ENCODE results near the gene CANX.
A peak's percentile ranks its signal among the peaks of the same experiment; 100 is the strongest.

The CANX gene

DNA sequence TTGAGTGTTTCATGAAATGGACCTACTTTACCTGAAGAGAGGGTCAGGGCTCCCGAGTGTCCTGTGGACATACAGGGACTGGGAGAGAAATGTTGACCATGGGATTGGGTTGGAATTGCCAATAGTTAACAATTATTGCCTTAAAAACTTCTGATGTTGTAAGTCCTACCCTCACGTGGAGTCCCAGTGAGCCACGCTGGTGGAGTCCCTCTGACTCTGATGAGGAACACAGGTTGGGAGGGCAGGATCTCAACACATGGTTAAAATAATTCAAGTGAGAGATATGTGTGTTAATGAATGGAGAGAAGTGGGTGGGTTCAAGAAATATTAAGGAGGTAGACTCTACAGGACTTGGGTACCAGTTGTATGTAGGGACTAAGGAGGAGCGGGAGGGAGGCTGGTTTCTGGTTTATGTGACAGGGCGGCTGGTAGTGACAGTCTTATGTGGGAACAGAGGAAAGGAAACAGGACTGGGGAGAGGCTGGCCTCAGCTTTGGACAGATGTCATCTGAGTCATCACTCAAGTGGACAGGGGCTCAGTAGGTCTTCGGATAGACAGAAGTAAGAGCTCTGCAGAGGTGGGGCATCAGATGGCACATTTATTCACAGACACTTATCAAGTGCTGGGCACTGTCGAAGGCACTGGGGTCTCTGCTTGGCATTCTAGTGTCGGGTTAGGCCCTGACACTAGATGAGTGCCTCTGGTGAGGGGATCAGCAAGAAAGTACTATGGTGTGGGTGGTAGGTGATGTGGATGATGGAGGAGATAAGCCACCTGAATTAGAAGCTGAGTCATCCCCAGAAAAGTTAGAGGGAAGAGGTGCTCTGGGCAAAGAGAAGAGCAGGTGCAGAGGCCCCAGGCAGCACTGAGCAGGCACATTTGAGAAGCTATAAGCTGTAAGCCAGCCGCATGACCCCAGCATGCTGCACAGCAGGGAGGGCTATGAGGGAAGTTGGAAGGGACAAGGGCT, 61.1 kb downstream of the CANX start:
- DNase-seq = no peak

DNA sequence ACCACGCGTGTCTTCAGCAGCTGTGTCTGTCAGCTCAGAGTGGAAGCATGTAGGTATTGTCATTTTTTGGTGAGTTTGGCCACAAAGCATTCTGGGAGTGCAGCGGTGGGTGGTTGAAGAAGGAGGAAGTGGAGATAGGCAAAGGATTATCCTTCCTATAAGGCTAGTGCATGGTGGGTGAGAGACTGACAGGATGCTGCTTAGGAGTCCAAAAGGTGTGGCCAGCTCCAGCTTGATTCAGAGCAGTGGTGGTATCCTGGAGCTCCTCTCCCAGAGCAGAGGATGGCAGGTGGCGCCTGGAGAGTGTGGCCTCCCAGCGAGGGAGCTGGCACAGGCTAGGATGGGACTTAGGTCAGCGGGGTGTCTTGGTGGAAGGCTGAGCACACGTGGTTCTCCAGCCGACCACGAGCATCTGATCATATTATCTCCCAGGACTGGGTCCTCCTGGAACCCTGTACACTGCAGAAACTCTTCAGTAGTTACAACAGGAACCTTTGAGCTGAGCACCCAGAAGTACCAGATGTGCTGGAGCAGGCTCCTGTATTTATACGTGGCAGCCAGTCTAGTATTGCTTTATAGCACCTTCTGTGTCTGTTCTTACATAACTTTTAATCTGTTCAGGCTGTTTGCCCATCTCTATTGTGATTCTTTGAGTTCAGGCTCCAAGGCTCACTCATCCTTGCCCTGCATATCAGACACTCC, 63.5 kb downstream of the CANX start:
- no peak for DNase-seq

DNA sequence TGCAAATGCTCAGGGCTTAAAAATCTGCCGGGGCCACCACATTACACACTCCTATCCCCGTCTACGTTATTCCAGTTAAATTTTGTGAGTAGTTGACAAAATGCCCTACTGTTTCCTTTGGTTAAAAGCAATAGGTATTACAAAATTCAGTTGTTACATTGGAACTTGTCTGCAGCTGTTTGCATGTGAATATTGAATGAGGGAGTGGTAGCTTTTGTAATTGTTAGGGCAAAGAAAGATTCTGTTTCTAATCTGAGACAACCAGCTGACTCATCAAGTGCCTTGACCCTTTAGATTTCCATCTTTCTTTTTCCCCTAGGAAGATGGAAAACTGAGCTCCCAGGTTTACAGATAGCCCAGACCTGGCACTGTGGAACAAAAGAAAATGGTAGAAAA, 64.0 kb downstream of the CANX start:
- DNase-seq = peak; percentile 69

- peak; percentile 75 for DNase-seq
Measured at GRCh38 chr5:179763215-179763945, 64.6 kb downstream of the CANX start.

DNA sequence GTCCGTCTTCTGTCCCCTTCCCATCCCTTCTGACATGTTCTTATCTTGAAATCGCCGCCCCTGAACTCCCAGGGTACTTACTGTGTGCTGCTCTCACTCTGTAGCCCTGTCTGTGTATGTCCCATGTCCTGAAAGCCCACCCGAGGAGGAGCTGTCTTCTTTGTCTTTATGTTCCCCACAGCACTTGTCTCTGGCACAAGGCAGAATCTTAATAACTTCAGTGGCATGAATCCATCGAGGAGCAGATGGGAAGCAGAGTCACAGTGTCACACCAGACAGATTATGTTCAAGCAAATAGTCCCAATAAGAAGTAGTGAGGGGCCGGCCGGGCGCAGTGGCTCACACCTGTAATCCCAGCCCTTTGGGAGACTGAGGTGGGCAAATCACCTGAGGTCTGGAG, 65.3 kb downstream of the CANX start:
- no peak for DNase-seq

DNA sequence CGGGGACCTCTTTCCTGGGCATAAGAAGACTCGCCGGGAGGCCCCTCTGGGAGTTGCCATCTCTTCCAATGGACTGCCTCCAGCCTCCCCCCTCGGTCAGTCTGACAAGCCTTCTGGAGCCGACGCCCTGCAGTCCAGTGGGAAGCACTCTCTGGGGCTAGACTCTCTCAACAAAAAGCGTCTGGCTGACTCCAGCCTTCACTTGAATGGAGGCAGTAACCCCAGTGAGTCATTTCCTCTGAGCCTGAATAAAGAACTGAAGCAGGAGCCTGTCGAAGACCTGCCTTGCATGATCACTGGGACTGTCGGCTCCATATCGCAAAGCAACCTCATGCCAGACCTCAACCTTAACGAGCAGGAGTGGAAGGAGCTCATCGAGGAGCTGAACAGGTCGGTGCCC, 66.6 kb downstream of the CANX start:
- peak; percentile 58 for DNase-seq

GRCh38 chr5:179766021-179766725, 67.4 kb downstream of the CANX start:
- peak; percentile 10 for DNase-seq

DNA sequence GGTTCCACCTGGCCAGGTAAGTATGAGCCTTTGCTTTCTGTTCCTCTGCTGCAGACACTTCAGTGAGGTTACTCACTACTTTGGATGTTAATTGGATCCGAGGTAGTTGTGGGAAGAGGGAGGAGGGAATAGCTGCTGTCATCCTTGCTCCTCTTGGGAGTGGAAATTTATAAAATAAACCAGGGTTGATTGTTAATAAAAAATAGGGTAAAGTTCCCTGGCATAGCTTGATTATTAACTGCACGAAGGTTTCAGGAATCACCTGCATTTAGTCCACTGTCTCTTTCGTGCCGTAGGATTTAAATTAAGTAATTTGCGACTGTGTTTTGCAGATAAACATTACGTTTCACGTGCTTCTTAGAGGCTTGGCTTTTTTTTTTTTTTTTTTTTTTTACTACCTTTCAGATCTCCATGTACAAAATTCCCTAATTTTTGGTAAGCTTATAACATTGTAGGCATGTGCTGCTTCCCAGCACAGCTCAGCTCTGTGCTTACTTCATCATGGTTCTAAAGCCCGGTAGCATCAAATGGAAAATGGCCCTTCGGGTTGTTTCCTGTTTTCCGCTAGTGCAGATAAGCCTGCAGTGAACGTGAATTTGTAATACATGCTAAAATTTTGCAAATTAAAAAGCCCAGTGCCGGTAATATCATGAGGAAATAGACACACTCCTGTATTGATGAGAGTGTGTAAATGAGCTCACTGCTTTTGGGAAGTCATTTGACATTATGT, 68.1 kb downstream of the CANX start:
- peak; percentile 58 for DNase-seq

DNA sequence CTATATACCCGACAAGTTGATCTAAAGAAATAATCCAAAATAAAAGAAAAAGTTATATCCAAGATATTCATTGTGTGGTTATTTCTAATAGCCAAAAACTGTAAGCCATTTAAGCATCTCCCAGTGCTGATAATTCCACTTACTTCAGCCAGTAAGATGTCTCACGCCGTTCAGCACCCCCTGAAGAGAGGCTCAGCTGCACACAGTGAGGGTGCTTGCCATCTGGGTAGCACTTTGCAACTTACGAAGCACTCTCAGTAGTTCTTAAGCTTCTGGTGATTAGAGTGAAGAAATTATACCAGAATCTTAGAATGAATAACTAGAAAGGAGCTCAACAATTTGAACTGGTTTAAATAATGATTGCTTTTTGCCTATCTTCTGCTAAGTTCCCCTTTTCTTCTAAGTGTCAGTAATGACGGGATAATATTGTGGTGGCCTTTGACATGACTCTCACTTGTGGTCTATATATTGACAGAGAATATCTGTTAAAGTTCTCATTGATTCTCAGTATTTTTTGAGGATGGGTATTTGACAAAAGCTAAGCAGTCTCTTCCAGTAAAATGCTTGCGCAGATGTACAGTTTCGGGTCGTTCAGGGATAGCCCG, 68.8 kb downstream of the CANX start:
- no peak for DNase-seq

DNA sequence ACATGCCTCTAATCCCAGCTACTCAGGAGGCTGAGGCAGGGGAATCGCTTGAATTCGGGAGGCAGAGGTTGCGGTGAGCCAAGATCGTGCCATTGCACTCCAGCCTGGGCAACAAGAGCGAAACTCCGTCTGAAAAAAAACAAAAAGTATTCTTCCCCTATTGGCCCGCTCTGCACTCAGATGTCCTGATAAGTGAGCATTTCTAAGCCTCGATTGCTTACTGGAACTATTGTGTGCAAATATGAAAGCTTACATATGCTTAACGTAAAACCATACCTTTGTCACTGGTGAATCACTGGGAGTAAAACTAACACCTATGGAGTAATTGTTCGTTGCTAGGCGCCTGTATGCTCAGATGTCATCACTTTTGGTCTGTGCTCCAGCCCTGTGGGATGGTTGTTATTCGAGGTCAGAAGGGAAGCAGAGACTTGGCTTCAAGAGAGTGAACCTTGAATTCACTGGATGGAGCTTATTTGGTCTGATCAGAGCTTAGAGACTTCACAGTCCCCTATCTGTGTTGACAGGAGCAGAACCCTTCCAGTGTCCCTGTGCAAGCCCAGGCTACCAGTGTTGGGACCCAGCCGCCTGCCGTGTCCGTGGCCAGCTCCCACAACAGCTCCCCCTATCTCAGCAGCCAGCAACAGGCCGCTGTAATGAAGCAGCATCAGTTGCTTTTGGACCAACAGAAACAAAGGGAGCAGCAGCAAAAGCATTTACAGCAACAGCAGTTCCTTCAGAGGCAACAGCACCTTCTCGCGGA, 69.7 kb downstream of the CANX start:
- no peak for DNase-seq

DNA sequence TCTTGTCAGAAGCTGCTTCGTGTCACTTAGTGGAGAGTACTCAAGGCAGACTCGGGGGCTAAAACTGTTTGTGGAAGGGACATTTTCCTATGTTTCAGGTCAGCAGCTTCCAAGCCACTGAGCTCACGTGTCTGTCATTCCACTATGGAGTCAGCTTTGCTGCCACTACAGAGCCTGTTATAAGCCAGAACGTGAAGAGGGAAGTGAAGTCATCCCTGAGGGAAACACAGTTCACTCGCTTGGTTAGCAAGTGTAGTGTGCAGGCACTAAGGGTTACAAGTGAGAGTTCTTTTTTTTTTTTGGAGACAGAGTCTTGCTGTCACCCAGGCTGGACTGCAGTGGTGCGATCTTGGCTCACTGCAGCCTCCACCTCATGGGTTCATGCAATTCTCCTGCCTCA, 70.5 kb downstream of the CANX start:
- no peak for DNase-seq

DNA sequence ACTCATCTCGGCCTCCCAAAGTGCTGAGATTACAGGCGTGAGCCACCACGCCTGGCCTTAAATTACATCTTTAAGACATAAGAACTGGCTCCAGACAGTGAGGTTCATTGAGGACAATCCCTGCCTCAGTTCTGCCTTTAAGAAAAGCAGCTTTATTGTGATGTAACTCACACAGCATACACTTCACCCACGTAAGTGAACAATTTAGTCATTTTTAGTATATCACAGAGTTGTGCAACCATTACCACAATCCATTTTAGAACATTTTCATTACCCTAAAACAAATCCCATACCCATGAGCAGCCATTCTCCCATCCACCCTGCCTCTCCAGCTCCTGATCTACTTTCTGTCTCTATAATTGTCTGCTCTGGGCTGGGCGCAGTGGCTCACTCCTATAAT, 71.0 kb downstream of the CANX start:
- no peak for DNase-seq

GRCh38 chr5:179771311-179771895, 72.6 kb downstream of the CANX start:
- DNase-seq = no peak

- no peak for DNase-seq
Measured at GRCh38 chr5:179772351-179772750, 73.6 kb downstream of the CANX start.

DNA sequence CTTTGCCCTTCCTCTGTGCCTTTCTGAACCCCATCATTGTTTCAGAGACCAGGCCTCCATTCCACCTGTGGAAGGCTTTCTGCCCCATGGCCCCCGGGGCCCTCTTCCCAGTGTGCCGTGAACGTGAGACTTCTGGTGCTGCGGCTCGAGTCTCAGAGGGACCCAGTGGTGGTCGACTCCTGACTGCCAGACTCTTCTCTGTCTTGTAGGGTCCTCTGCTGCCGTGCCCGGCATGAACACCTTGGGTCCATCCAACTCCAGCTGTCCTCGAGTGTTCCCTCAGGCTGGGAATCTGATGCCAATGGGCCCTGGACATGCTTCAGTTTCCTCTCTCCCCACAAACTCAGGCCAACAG, 74.9 kb downstream of the CANX start:
- no peak for DNase-seq

DNA sequence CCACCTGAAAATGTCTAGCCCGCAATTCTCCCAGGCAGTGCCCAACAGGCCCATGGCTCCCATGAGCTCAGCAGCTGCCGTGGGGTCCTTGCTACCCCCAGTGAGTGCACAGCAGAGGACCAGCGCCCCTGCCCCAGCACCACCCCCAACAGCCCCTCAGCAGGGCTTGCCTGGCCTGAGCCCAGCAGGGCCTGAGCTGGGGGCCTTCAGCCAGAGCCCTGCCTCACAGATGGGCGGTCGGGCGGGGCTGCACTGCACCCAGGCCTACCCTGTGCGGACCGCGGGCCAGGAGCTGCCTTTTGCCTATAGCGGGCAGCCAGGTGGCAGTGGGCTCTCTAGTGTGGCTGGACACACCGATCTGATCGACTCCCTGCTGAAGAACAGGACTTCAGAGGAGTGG, 75.7 kb downstream of the CANX start:
- no peak for DNase-seq

GRCh38 chr5:179776411-179776938, 77.7 kb downstream of the CANX start:
- no peak for DNase-seq

- no peak for DNase-seq
Measured at GRCh38 chr5:179777456-179777855, 78.7 kb downstream of the CANX start.

GRCh38 chr5:179777909-179778308, 79.1 kb downstream of the CANX start:
- no peak for DNase-seq

DNA sequence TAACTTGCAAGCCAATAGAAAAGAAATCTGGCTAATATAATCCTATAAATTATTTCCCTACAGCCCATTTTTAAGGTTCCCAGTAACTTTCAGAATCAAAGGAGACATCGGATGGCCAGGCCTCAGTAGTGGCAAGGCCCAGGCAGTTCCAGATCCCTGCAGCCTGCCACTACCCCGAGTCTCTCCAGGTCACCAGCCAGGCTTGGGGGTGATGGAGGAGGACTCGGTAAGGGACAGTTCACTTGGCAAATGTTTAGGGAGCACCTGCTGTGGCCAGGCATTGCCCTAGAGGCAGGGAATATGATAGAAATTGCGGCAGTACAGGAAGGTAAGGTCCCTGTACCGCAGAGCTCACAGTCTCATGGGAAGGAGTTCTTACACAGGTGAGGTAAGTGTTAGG, 79.8 kb downstream of the CANX start:
- DNase-seq = no peak
